Endothelial cell of umbilical vein (primary cell): Measurements from ENCODE around the gene POLR2C. TPM values are rescaled to one million over a fixed set of nuclear protein-coding genes. Genes with fewer than 3 reads are reported as not detected.

Experiments
- BruUV-seq: library from RNA; stranded (reverse); fragments of 400-500 nt; replicated peaks from 2 replicates; lab custom pipeline; 2021; lab: Mats Ljungman, UMichigan
- CTCF ChIA-PET: fragments of 300-600, 350-600 bp; sonication (Branson Sonifier 250); formaldehyde crosslinking; loops from one replicate; lab custom pipeline; 2021; ENCODE audit warnings: antibody characterized with exemption, inconsistent platforms; lab: Charles Lee
- POLR2A ChIA-PET: fragments of 300-600, 350-600 bp; sonication (Branson Sonifier 250); formaldehyde crosslinking; loops from one replicate; lab custom pipeline; 2021; ENCODE audit warnings: antibody characterized with exemption, inconsistent platforms; lab: Charles Lee
- DNase-seq: peaks from one replicate; pipeline ENCODE4 v3.0.0-alpha.2; 2011; ENCODE audit warnings: low read depth, low spot score
- FAIRE-seq: peaks from 2 replicates; lab custom pipeline; 2011; peaks lifted over from hg19 to GRCh38; lab: Jason Lieb, UNC
- H2AFZ ChIP-seq: 2 replicates; pipeline ENCODE4 v1.6.0; 2012; ENCODE audit warnings: low read depth, low read length, control low read depth, inconsistent platforms
- H3K27ac ChIP-seq: 2 replicates; pipeline ENCODE4 v1.5.1; 2011; ENCODE audit warnings: low read depth, mild to moderate bottlenecking, control low read depth, low read length, moderate library complexity; ENCODE audit not compliant: insufficient read depth
- H3K27me3 ChIP-seq, 2 experiments: 2 replicates each; pipeline versions ENCODE4 v1.6.0 to v1.6.1; 2011; ENCODE audit warnings: low read length in 2 of 2, mixed read lengths in 1 of 2; ENCODE audit not compliant: control insufficient read depth in 2 of 2, insufficient read depth in 2 of 2
- H3K36me3 ChIP-seq, 2 experiments: 2 replicates in 1 of 2; 3 replicates in 1 of 2; pipeline ENCODE4 v1.5.1; 2011; ENCODE audit warnings: low read length in 2 of 2, mild to moderate bottlenecking in 1 of 2, moderate library complexity in 1 of 2; ENCODE audit not compliant: control insufficient read depth in 2 of 2, insufficient read depth in 2 of 2; ENCODE audit errors: extremely low read depth in 1 of 2
- H3K4me1 ChIP-seq: 3 replicates; pipeline ENCODE4 v1.5.1; 2011; ENCODE audit warnings: mild to moderate bottlenecking, low read length; ENCODE audit not compliant: control insufficient read depth, insufficient read depth; ENCODE audit errors: extremely low read depth
- H3K4me2 ChIP-seq: 2 replicates; pipeline ENCODE4 v1.6.1; 2011; ENCODE audit warnings: low read length, control low read depth, mixed read lengths; ENCODE audit not compliant: insufficient read depth
- H3K4me3 ChIP-seq, 3 experiments: fragments of 200-600 bp in 1 of 3; sonication (generic), shearing (Covaris generic) in 1 of 3; replicated peaks in 1 of 3; 2 replicates each; pipeline ENCODE4 v1.5.1; 2011 to 2016; ENCODE audit warnings: control low read depth in 3 of 3, low read length in 3 of 3, mild to moderate bottlenecking in 2 of 3, inconsistent platforms in 1 of 3, low read depth in 1 of 3, moderate library complexity in 1 of 3; ENCODE audit not compliant: insufficient read depth in 1 of 3
- H3K79me2 ChIP-seq: 2 replicates; pipeline ENCODE4 v1.6.0; 2012; ENCODE audit warnings: low read length, inconsistent platforms; ENCODE audit not compliant: control insufficient read depth, insufficient read depth
- H3K9ac ChIP-seq: replicated peaks from 2 replicates; pipeline ENCODE3; 2011; ENCODE audit warnings: low read length, control low read depth; ENCODE audit not compliant: insufficient read depth; ENCODE audit errors: extremely low read depth
- H3K9me1 ChIP-seq: replicated peaks from 3 replicates; pipeline ENCODE4 v1.6.0; 2011; ENCODE audit warnings: mild to moderate bottlenecking, low read length; ENCODE audit not compliant: control insufficient read depth, insufficient read depth; ENCODE audit errors: extremely low read depth
- H3K9me3 ChIP-seq: replicated peaks from 2 replicates; pipeline ENCODE4 v1.5.1; 2012; ENCODE audit warnings: low read length, inconsistent platforms; ENCODE audit not compliant: control insufficient read depth, insufficient read depth
- H4K20me1 ChIP-seq: replicated peaks from 2 replicates; pipeline ENCODE3; 2011; ENCODE audit warnings: mild to moderate bottlenecking, low read length; ENCODE audit not compliant: control insufficient read depth, insufficient read depth; ENCODE audit errors: extremely low read depth
- CTCF ChIP-seq, 2 donors: IDR thresholded peaks; 1 replicate in 1 of 2; 2 replicates in 1 of 2; pipeline ENCODE4 v1.5.1; 2011; ENCODE audit warnings: low read length in 2 of 2, mild to moderate bottlenecking in 2 of 2, moderate library complexity in 2 of 2, control low read depth in 1 of 2, inconsistent platforms in 1 of 2, low read depth in 1 of 2; ENCODE audit not compliant: insufficient read depth in 1 of 2; ENCODE audit errors: extremely low read depth in 1 of 2
- EZH2 ChIP-seq: IDR thresholded peaks from 2 replicates; pipeline ENCODE4 v1.6.1; 2012; ENCODE audit warnings: borderline replicate concordance, low read depth, mild to moderate bottlenecking, moderate library complexity, low read length, inconsistent platforms; ENCODE audit not compliant: severe bottlenecking
- FOS ChIP-seq: IDR thresholded peaks from 2 replicates; pipeline ENCODE4 v1.6.1; 2011; ENCODE audit warnings: mild to moderate bottlenecking, low read length, moderate library complexity, borderline replicate concordance; ENCODE audit not compliant: insufficient read depth
- GATA2 ChIP-seq: IDR thresholded peaks from 2 replicates; pipeline ENCODE4 v1.7.0; 2011; ENCODE audit warnings: low read depth, mild to moderate bottlenecking, moderate library complexity, mixed read lengths, low read length; ENCODE audit not compliant: insufficient read length, insufficient read depth
- JUN ChIP-seq: IDR thresholded peaks from 2 replicates; pipeline ENCODE4 v1.6.1; 2011; ENCODE audit warnings: borderline replicate concordance, low read depth; ENCODE audit not compliant: insufficient read length, insufficient read depth
- MAX ChIP-seq: IDR thresholded peaks from 2 replicates; pipeline ENCODE4 v1.6.1; 2011; ENCODE audit not compliant: insufficient read depth, insufficient read length
- MYC ChIP-seq: IDR thresholded peaks from one replicate; pipeline ENCODE4 v1.6.1; 2011; ENCODE audit warnings: mild to moderate bottlenecking, low read depth, low read length
- POLR2A ChIP-seq: IDR thresholded peaks from 2 replicates; pipeline ENCODE4 v1.6.1; 2012; ENCODE audit warnings: low read depth, mild to moderate bottlenecking, control low read depth, low read length
- POLR2AphosphoS5 ChIP-seq: IDR thresholded peaks from 2 replicates; pipeline ENCODE4 v1.6.1; 2012; ENCODE audit warnings: low read depth, mild to moderate bottlenecking, control low read depth, low read length, moderate library complexity; ENCODE audit not compliant: insufficient read depth
- dilution Hi-C: fragments of 300-500 bp; cut with MboI; formaldehyde crosslinking; loops from one replicate; pipeline ENCODE4 v1.15.0; 2019; ENCODE audit warnings: low sequenced_read_pairs; ENCODE audit not compliant: extremely low pct_ligation_motif_present
- intact Hi-C: fragments of 100-400 bp; cut with micrococcal nuclease; formaldehyde crosslinking; loops from one replicate; pipeline ENCODE4 v1.10.0; 2022
- polyA plus RNA-seq, 4 experiments: library from polyadenylated mRNA; depleted of rRNA in 3 of 4; stranded (reverse) in 3 of 4; unstranded in 1 of 4; fragments of >200 nt; gene quantifications; 2 replicates each; pipeline versions ENCODE4 v1.2.1 to v1.2.3, GENCODE V29; 2011 to 2012; ENCODE audit warnings: missing spikeins in 1 of 4
- total RNA-seq: library from RNA; stranded (reverse); gene quantifications from 2 replicates; pipeline ENCODE4 v1.2.3, GENCODE V29; 2021

POLR2C gene
- total and polyA plus RNA-seq, 2 donors (not counting 3 experiments of a cell fraction or from before 2014, with no cell fraction given), result 65.2 to 129 TPM

- POLR2A ChIA-PET, result no interaction called here
- intact Hi-C loops, result loop anchor here (10.0 kb wide), 1 partner anchor 174 kb away; no protein-coding TSS in a partner anchor
- Histone ChIP-seq H3K36me3 (peaks cover 13 to 53% of the 10 kb centered on the region in 2 experiments), H4K20me1 (no peaks in the 10 kb centered on the region), H3K9me3 (no peaks in the 10 kb centered on the region), H3K9me1 (no peaks in the 10 kb centered on the region), H2AFZ (no peak overlapping the region), H3K79me2 (no peaks in the 10 kb centered on the region), H3K27ac (no peak overlapping the region), H3K4me2 (no peak overlapping the region), H3K4me1 (peaks cover 13% of the 10 kb centered on the region), H3K27me3 (no peaks in the 10 kb centered on the region), H3K9ac (no peak overlapping the region), H3K4me3 (no peak overlapping the region)
- no peak for DNase-seq
- TF ChIP-seq MYC (no peak), CTCF (IDR thresholded peaks at IDR 0.05; ENCODE audit: extremely low read depth in 1 of 2, insufficient read depth in 1 of 2, low read depth in 1 of 2, low read length in 2 of 2) (no peak), POLR2A (no peak), EZH2 (no peak), POLR2AphosphoS5 (no peak), FOS (no peak), JUN (no peak), MAX (no peak), GATA2 (no peak)
- dilution Hi-C loops, result no loop called here
- CTCF ChIA-PET, result interaction anchor here (1.3 to 3.5 kb wide), 3 partner anchors 9 to 48 kb away, joined by 3 to 17 read pairs (median 10); partner anchors contain the start of gene POLR2C
- TSS peak; percentile 15 for BruUV-seq
- no peak for FAIRE-seq
These were observed 8.7 kb downstream of the POLR2C start for GRCh38 chr16:57471209-57471608.
